ENCODE measurements around the gene JADE1. TPM values are rescaled to one million over a fixed set of nuclear protein-coding genes. Genes with fewer than 3 reads are reported as not detected.
A peak's percentile ranks its signal among the peaks of the same experiment; 100 is the strongest.

The JADE1 gene
- 10 to 100 TPM in 7 of 8 experiments, 1 to 10 TPM in 1; 8.1 to 31.4 (median 20.7) TPM for total RNA-seq

GRCh38 chr4:128809477-128810330, at the start of gene JADE1:
TSS of gene JADE1 (plus strand) at chr4:128809700. CDS start at chr4:128831759, 22,059 bp downstream.
- ATAC-seq (replicated peaks in 6 of 8), result peak; percentile 67 to 77 (median 72)
- in situ Hi-C loops (cut with MboI; ENCODE audit: low pct_unique_long_range_greater_than_20kb in 2 of 9, low sequenced_read_pairs in 9 of 9, unreplicated experiment in 9 of 9), result loop anchor here in 3 of 9 experiments (10.0 to 25.0 kb wide), 4 partner anchors 55 to 522 kb away; partner anchors contain the start of gene PGRMC2 (in 1 of the 3)
- Histone ChIP-seq H3K4me3 (peak within 1 kb of the TSS; percentile 59 to 85 (median 62)), H3K4me1 (replicated peaks in 1 of 2) (no peaks in the 10 kb centered on the region), H3K27ac (peak within 1 kb of the TSS; percentile 86 to 90)
- 0 to 20% (median 1%) methylated on average over 2 to 20 of the region's 91 CpGs; no CpG with 5 or more reads in 3 of the 10 experiments for WGBS, 10 experiments

GRCh38 chr4:128766781-128767180, 42.7 kb upstream of the JADE1 start:
- in situ Hi-C loops (cut with MboI; ENCODE audit: low pct_unique_long_range_greater_than_20kb in 2 of 9, low sequenced_read_pairs in 9 of 9, unreplicated experiment in 9 of 9), result no loop called here
- WGBS, 10 experiments, result 20 to 93% (median 81%) methylated on average over 2 to 4 of the region's 4 CpGs; no CpG with 5 or more reads in 4 of the 10 experiments
- Histone ChIP-seq H3K4me3 (no peak overlapping the region), H3K27ac (no peak overlapping the region), H3K4me1 (replicated peaks in 1 of 2) (no peaks in the 10 kb centered on the region)
- ATAC-seq (replicated peaks in 6 of 8), result no peak

GRCh38 chr4:128768373-128768996, 41.0 kb upstream of the JADE1 start:
- no peak for ATAC-seq (replicated peaks in 6 of 8)
- Histone ChIP-seq H3K4me3 (no peak overlapping the region), H3K27ac (no peak overlapping the region), H3K4me1 (replicated peaks in 1 of 2) (no peaks in the 10 kb centered on the region)
- WGBS, 10 experiments, result 50 to 100% (median 93%) methylated on average over 1 to 6 of the region's 7 CpGs; no CpG with 5 or more reads in 1 of the 10 experiments
- in situ Hi-C loops (cut with MboI; ENCODE audit: low pct_unique_long_range_greater_than_20kb in 2 of 9, low sequenced_read_pairs in 9 of 9, unreplicated experiment in 9 of 9), result no loop called here

GRCh38 chr4:128769011-128769410, 40.5 kb upstream of the JADE1 start:
- no peak overlapping the region for H3K27ac ChIP-seq
- in situ Hi-C loops (cut with MboI; ENCODE audit: low pct_unique_long_range_greater_than_20kb in 2 of 9, low sequenced_read_pairs in 9 of 9, unreplicated experiment in 9 of 9), result no loop called here
- no peaks in the 10 kb centered on the region for H3K4me1 ChIP-seq (replicated peaks in 1 of 2)
- no peak overlapping the region for H3K4me3 ChIP-seq
- ATAC-seq (replicated peaks in 6 of 8), result no peak

- in situ Hi-C loops (cut with MboI; ENCODE audit: low pct_unique_long_range_greater_than_20kb in 2 of 9, low sequenced_read_pairs in 9 of 9, unreplicated experiment in 9 of 9), result no loop called here
- no peaks in the 10 kb centered on the region for H3K4me1 ChIP-seq (replicated peaks in 1 of 2)
- ATAC-seq (replicated peaks in 6 of 8), result no peak
- WGBS, 10 experiments, result 37 to 100% (median 65%) methylated on average over 2 to 3 of the region's 3 CpGs; no CpG with 5 or more reads in 2 of the 10 experiments
- H3K27ac ChIP-seq, result no peak overlapping the region
- no peak overlapping the region for H3K4me3 ChIP-seq
Measured at GRCh38 chr4:128770807-128771206, 38.7 kb upstream of the JADE1 start.

- no peak overlapping the region for H3K27ac ChIP-seq
- H3K4me1 ChIP-seq (replicated peaks in 1 of 2), result no peaks in the 10 kb centered on the region
- in situ Hi-C loops (cut with MboI; ENCODE audit: low pct_unique_long_range_greater_than_20kb in 2 of 9, low sequenced_read_pairs in 9 of 9, unreplicated experiment in 9 of 9), result no loop called here
- WGBS, 10 experiments, result 60 to 100% (median 88%) methylated on average over 1 to 2 of the region's 2 CpGs; no CpG with 5 or more reads in 3 of the 10 experiments
- no peak overlapping the region for H3K4me3 ChIP-seq
- ATAC-seq (replicated peaks in 6 of 8), result no peak
Measured at GRCh38 chr4:128775477-128775876, 34.0 kb upstream of the JADE1 start.

GRCh38 chr4:128775916-128776315, 33.6 kb upstream of the JADE1 start:
- Histone ChIP-seq H3K4me3 (no peak overlapping the region), H3K4me1 (replicated peaks in 1 of 2) (no peaks in the 10 kb centered on the region), H3K27ac (no peak overlapping the region)
- 32 to 92% (median 68%) methylated on average over 1 to 3 of the region's 3 CpGs; no CpG with 5 or more reads in 1 of the 10 experiments for WGBS, 10 experiments
- ATAC-seq (replicated peaks in 6 of 8), result no peak
- in situ Hi-C loops (cut with MboI; ENCODE audit: low pct_unique_long_range_greater_than_20kb in 2 of 9, low sequenced_read_pairs in 9 of 9, unreplicated experiment in 9 of 9), result no loop called here

- ATAC-seq (replicated peaks in 6 of 8), result peak in 3 of 8 experiments; percentile 27 to 84 (median 67)
Measured at GRCh38 chr4:128776794-128777216, 32.7 kb upstream of the JADE1 start.

GRCh38 chr4:128780688-128781087, 28.8 kb upstream of the JADE1 start:
- WGBS, 10 experiments, result 29 to 100% (median 82%) methylated on average over 1 of the region's 1 CpG; no CpG with 5 or more reads in 1 of the 10 experiments
- in situ Hi-C loops (cut with MboI; ENCODE audit: low pct_unique_long_range_greater_than_20kb in 2 of 9, low sequenced_read_pairs in 9 of 9, unreplicated experiment in 9 of 9), result no loop called here

More at GRCh38 chr4:128776794-128777216, 32.7 kb upstream of the JADE1 start:
- 0 to 83% (median 40%) methylated on average over 1 to 3 of the region's 3 CpGs; no CpG with 5 or more reads in 2 of the 10 experiments for WGBS, 10 experiments
- Histone ChIP-seq H3K4me3 (no peak overlapping the region), H3K27ac (no peak overlapping the region), H3K4me1 (replicated peaks in 1 of 2) (no peaks in the 10 kb centered on the region)
- in situ Hi-C loops (cut with MboI; ENCODE audit: low pct_unique_long_range_greater_than_20kb in 2 of 9, low sequenced_read_pairs in 9 of 9, unreplicated experiment in 9 of 9), result no loop called here

GRCh38 chr4:128782076-128782715, 27.3 kb upstream of the JADE1 start:
- no peak overlapping the region for H3K27ac ChIP-seq
- WGBS, 10 experiments, result 25 to 100% (median 83%) methylated on average over 1 to 3 of the region's 3 CpGs; no CpG with 5 or more reads in 2 of the 10 experiments
- in situ Hi-C loops (cut with MboI; ENCODE audit: low pct_unique_long_range_greater_than_20kb in 2 of 9, low sequenced_read_pairs in 9 of 9, unreplicated experiment in 9 of 9), result no loop called here

More at GRCh38 chr4:128780688-128781087, 28.8 kb upstream of the JADE1 start:
- no peaks in the 10 kb centered on the region for H3K4me1 ChIP-seq (replicated peaks in 1 of 2)
- no peak for ATAC-seq (replicated peaks in 6 of 8)
- H3K27ac ChIP-seq, result no peak overlapping the region
- no peak overlapping the region for H3K4me3 ChIP-seq

GRCh38 chr4:128782875-128783614, 26.5 kb upstream of the JADE1 start:
- Histone ChIP-seq H3K4me3 (no peak overlapping the region), H3K27ac (no peak overlapping the region), H3K4me1 (replicated peaks in 1 of 2) (no peaks in the 10 kb centered on the region)
- in situ Hi-C loops (cut with MboI; ENCODE audit: low pct_unique_long_range_greater_than_20kb in 2 of 9, low sequenced_read_pairs in 9 of 9, unreplicated experiment in 9 of 9), result no loop called here
- WGBS, 10 experiments, result 20 to 95% (median 81%) methylated on average over 1 to 11 of the region's 12 CpGs; no CpG with 5 or more reads in 2 of the 10 experiments
- ATAC-seq (replicated peaks in 6 of 8), result peak in 1 of 8 experiments; percentile 72

More at GRCh38 chr4:128782076-128782715, 27.3 kb upstream of the JADE1 start:
- peak in 1 of 8 experiments; percentile 62 for ATAC-seq (replicated peaks in 6 of 8)
- Histone ChIP-seq H3K4me3 (no peak overlapping the region), H3K4me1 (replicated peaks in 1 of 2) (no peaks in the 10 kb centered on the region)
